Spleen (tissue), 7 donors: ENCODE measurements around the gene COMMD4.

Experiments
- CTCF ChIP-seq, 11 experiments: fragments of 200-600 bp in 7 of 11; fragments of 450-650 bp in 4 of 11; sonication (generic) in 4 of 11; IDR thresholded peaks in 8 of 11; conservative IDR thresholded peaks in 3 of 11; 1 replicate in 7 of 11; 2 replicates in 4 of 11; pipeline versions ENCODE4 v1.4.0 to v1.8.0; 2016 to 2021; ENCODE audit warnings: antibody characterized with exemption in 11 of 11, inconsistent platforms in 4 of 11, mild to moderate bottlenecking in 1 of 11
- POLR2A ChIP-seq, 3 donors: fragments of 450-650 bp; IDR thresholded peaks; one replicate each; pipeline ENCODE4 v1.5.1; 2017; ENCODE audit warnings: antibody characterized with exemption in 3 of 3, mild to moderate bottlenecking in 1 of 3
- POLR2AphosphoS5 ChIP-seq, 3 donors: sonication (generic); formaldehyde crosslinking; IDR thresholded peaks; one replicate each; pipeline ENCODE4 v1.5.1; 2017; ENCODE audit warnings: antibody characterized with exemption in 3 of 3
- donor health status: DM: no; HTN: no; CAD: no; lungs with moderate emphysema.
- donor health status: DM: no; HTN: no; CAD: no.
- donor health status: DM: no; HTN: no; CAD: no.

GRCh38 chr15:75325922-75326321, 9.9 kb upstream of the COMMD4 start:
- TF ChIP-seq CTCF (IDR thresholded peaks at IDR 0.05 in 8 of 11, conservative IDR thresholded peaks at IDR 0.05 in 3 of 11) (no peak), POLR2A (IDR thresholded peaks at IDR 0.05) (no peak), POLR2AphosphoS5 (IDR thresholded peaks at IDR 0.05) (no peak)
